Activated CD4-positive, alpha-beta T cell treated with anti-CD3 and anti-CD28 coated beads, Interleukin-2, Interleukin-4, amounts not matched to agents 100 ng/mL and 50 ng/mL, durations not matched to agents 16 hours and 8 hours (primary cell): ENCODE results near the gene DSCAM.

Experiments
- DNase-seq: peaks from one replicate; pipeline ENCODE4 v3.0.0-alpha.2; 2020; ENCODE audit warnings: low spot score

DSCAM gene

GRCh38 chr21:40120940-40121575, 725.9 kb downstream of the DSCAM start:
- DNase-seq: no peak

- DNase-seq: no peak
These were observed 728.4 kb downstream of the DSCAM start for GRCh38 chr21:40118527-40118926.

- no peak for DNase-seq
These were observed 729.7 kb downstream of the DSCAM start for GRCh38 chr21:40117236-40117635.

- no peak for DNase-seq
These were observed 731.2 kb downstream of the DSCAM start for GRCh38 chr21:40115775-40116174.

GRCh38 chr21:40102682-40103081, 744.3 kb downstream of the DSCAM start:
- no peak for DNase-seq

GRCh38 chr21:40099809-40100208, 747.1 kb downstream of the DSCAM start:
- DNase-seq: no peak

GRCh38 chr21:40095477-40095876, 751.5 kb downstream of the DSCAM start:
- no peak for DNase-seq

GRCh38 chr21:40080385-40080784, 766.6 kb downstream of the DSCAM start:
- no peak for DNase-seq

- DNase-seq: no peak
These were observed 772.2 kb downstream of the DSCAM start for GRCh38 chr21:40074710-40075109.

GRCh38 chr21:40074198-40074597, 772.8 kb downstream of the DSCAM start:
- no peak for DNase-seq

GRCh38 chr21:40073642-40074041, 773.3 kb downstream of the DSCAM start:
- no peak for DNase-seq

GRCh38 chr21:40070871-40071270, 776.1 kb downstream of the DSCAM start:
- no peak for DNase-seq

GRCh38 chr21:40067751-40068150, 779.2 kb downstream of the DSCAM start:
- no peak for DNase-seq

- DNase-seq: no peak
These were observed 780.7 kb downstream of the DSCAM start for GRCh38 chr21:40066221-40066620.

- DNase-seq: no peak
These were observed 786.8 kb downstream of the DSCAM start for GRCh38 chr21:40060083-40060677.

- no peak for DNase-seq
These were observed 789.6 kb downstream of the DSCAM start for GRCh38 chr21:40057331-40057730.

GRCh38 chr21:40056031-40056430, 790.9 kb downstream of the DSCAM start:
- DNase-seq: no peak

GRCh38 chr21:40054403-40054802, 792.6 kb downstream of the DSCAM start:
- no peak for DNase-seq

GRCh38 chr21:40053007-40053406, 794.0 kb downstream of the DSCAM start:
- no peak for DNase-seq

- DNase-seq: no peak
These were observed 794.7 kb downstream of the DSCAM start for GRCh38 chr21:40052276-40052675.

GRCh38 chr21:40051801-40052200, 795.2 kb downstream of the DSCAM start:
- no peak for DNase-seq

- no peak for DNase-seq
These were observed 797.0 kb downstream of the DSCAM start for GRCh38 chr21:40049931-40050290.

GRCh38 chr21:40049031-40049930, 797.7 kb downstream of the DSCAM start:
- DNase-seq: no peak
